SK-N-SH (cell line): ENCODE measurements around the gene CCDC50. TPM values are rescaled to one million over a fixed set of nuclear protein-coding genes. Genes with fewer than 3 reads are reported as not detected.

Experiments used
- CTCF ChIA-PET: fragments of 300-600, 350-600 bp; formaldehyde crosslinking; extraction: SDS; loops from one replicate; lab custom pipeline; 2021; lab: Yijun Ruan, JAX
- POLR2A ChIA-PET: fragments of 350-600 bp; sonication (Branson Sonifier 250); formaldehyde crosslinking; extraction: SDS; loops from one replicate; lab custom pipeline; 2020; ENCODE audit warnings: antibody characterized with exemption, inconsistent platforms; lab: Yijun Ruan, JAX
- DNase-seq: peaks from one replicate; pipeline ENCODE4 v3.0.0; 2012
- H2AFZ ChIP-seq: fragments of 200-600 bp; sonication (generic); 2 replicates; pipeline ENCODE4 v1.8.1; 2016; ENCODE audit warnings: antibody characterized with exemption, mild to moderate bottlenecking, low read depth
- H3F3A ChIP-seq: fragments of 200-600 bp; sonication (generic); replicated peaks from 2 replicates; pipeline ENCODE3; 2016; ENCODE audit warnings: antibody characterized with exemption, mild to moderate bottlenecking; ENCODE audit not compliant: insufficient read depth
- H3K27ac ChIP-seq, 2 experiments: fragments of 200-500 bp in 1 of 2; fragments of 200-600 bp in 1 of 2; sonication (Bioruptor generic) in 1 of 2; sonication (generic), shearing (Covaris generic) in 1 of 2; 2 replicates each; pipeline versions ENCODE4 v1.5.1 to v1.6.1; 2014 to 2016; ENCODE audit warnings: low read depth in 2 of 2, inconsistent platforms in 1 of 2, low read length in 1 of 2, mild to moderate bottlenecking in 1 of 2, mixed read lengths in 1 of 2
- H3K27me3 ChIP-seq: fragments of 200-600 bp; sonication (generic), shearing (Covaris generic); 2 replicates; pipeline ENCODE4 v1.6.1; 2016; ENCODE audit warnings: mixed run types; ENCODE audit not compliant: insufficient read depth
- H3K36me3 ChIP-seq, 2 experiments: fragments of 200-500 bp in 1 of 2; fragments of 200-600 bp in 1 of 2; sonication (Bioruptor generic) in 1 of 2; sonication (generic) in 1 of 2; replicated peaks in 1 of 2; 2 replicates each; pipeline versions ENCODE3 to v1.5.1; 2014 to 2016; ENCODE audit warnings: low read length in 1 of 2, mild to moderate bottlenecking in 1 of 2; ENCODE audit not compliant: insufficient read depth in 2 of 2, control insufficient read depth in 1 of 2
- H3K4me1 ChIP-seq, 2 experiments: fragments of 200-500 bp in 1 of 2; fragments of 200-600 bp in 1 of 2; sonication (Bioruptor generic) in 1 of 2; sonication (generic), shearing (Covaris generic) in 1 of 2; 2 replicates each; pipeline versions ENCODE4 v1.5.1 to v1.6.1; 2014 to 2016; ENCODE audit warnings: low read depth in 1 of 2, low read length in 1 of 2, mixed run types in 1 of 2; ENCODE audit not compliant: insufficient read depth in 2 of 2, control insufficient read depth in 1 of 2
- H3K4me2 ChIP-seq: fragments of 200-600 bp; sonication (generic), shearing (Covaris generic); 2 replicates; pipeline ENCODE4 v1.6.1; 2017; ENCODE audit warnings: mixed run types
- H3K4me3 ChIP-seq, 2 experiments: fragments of 200-500 bp in 1 of 2; fragments of 200-600 bp in 1 of 2; sonication (Bioruptor generic) in 1 of 2; sonication (generic), shearing (Covaris generic) in 1 of 2; 2 replicates each; pipeline versions ENCODE4 v1.5.1 to v1.8.1; 2014 to 2016; ENCODE audit warnings: low read depth in 2 of 2, inconsistent platforms in 1 of 2, low read length in 1 of 2, mild to moderate bottlenecking in 1 of 2, mixed read lengths in 1 of 2, moderate library complexity in 1 of 2
- H3K79me2 ChIP-seq: fragments of 200-600 bp; sonication (generic); 2 replicates; pipeline ENCODE4 v1.8.1; 2017; ENCODE audit warnings: mild to moderate bottlenecking; ENCODE audit not compliant: insufficient read depth
- H3K9ac ChIP-seq: fragments of 200-600 bp; sonication (generic); 2 replicates; pipeline ENCODE4 v1.6.1; 2017; ENCODE audit warnings: mixed run types
- H3K9me2 ChIP-seq: fragments of 200-600 bp; sonication (generic); 2 replicates; pipeline ENCODE4 v1.6.1; 2017; ENCODE audit warnings: mixed run types
- H3K9me3 ChIP-seq: fragments of 200-600 bp; sonication (generic); 2 replicates; pipeline ENCODE4 v1.6.1; 2017; ENCODE audit warnings: mixed run types, mild to moderate bottlenecking, moderate library complexity
- H4K20me1 ChIP-seq: fragments of 200-600 bp; sonication (generic); 2 replicates; pipeline ENCODE4 v1.6.1; 2017; ENCODE audit warnings: mild to moderate bottlenecking, mixed run types; ENCODE audit not compliant: insufficient read depth
- CHD2 ChIP-seq: fragments of 150-350 bp; IDR thresholded peaks from 2 replicates; pipeline ENCODE4 v1.6.1; 2018; ENCODE audit warnings: low read length; ENCODE audit not compliant: partially characterized antibody
- ELF1 ChIP-seq: IDR thresholded peaks from 2 replicates; pipeline ENCODE4 v1.4.0; 2012
- FOXJ3 ChIP-seq: sonication (generic); formaldehyde crosslinking; IDR thresholded peaks from 2 replicates; pipeline ENCODE4 v1.5.1; 2020; ENCODE audit warnings: mild to moderate bottlenecking, missing genetic modification reagents
- GABPA ChIP-seq: IDR thresholded peaks from 2 replicates; pipeline ENCODE4 v1.4.0; 2012; ENCODE audit warnings: low read depth, mild to moderate bottlenecking
- MEF2A ChIP-seq: IDR thresholded peaks from 2 replicates; pipeline ENCODE4 v1.4.0; 2012; ENCODE audit warnings: low read depth, borderline replicate concordance
- RCOR1 ChIP-seq: fragments of 150-350 bp; IDR thresholded peaks from 2 replicates; pipeline ENCODE4 v1.6.1; 2017; ENCODE audit warnings: antibody characterized with exemption, low read length
- SIN3A ChIP-seq: IDR thresholded peaks from 2 replicates; pipeline ENCODE4 v1.6.1; 2012; ENCODE audit warnings: low read depth, mild to moderate bottlenecking, low read length, moderate library complexity, borderline replicate concordance
- TAF1 ChIP-seq: IDR thresholded peaks from 2 replicates; pipeline ENCODE4 v1.6.1; 2012; ENCODE audit warnings: low read depth, mild to moderate bottlenecking, low read length, moderate library complexity, borderline replicate concordance
- USF1 ChIP-seq: IDR thresholded peaks from 2 replicates; pipeline ENCODE4 v1.4.0; 2012; ENCODE audit warnings: low read depth, borderline replicate concordance
- ZBTB33 ChIP-seq: IDR thresholded peaks from 2 replicates; pipeline ENCODE4 v1.4.0; 2012; ENCODE audit warnings: low read depth, borderline replicate concordance
- WGBS: methylation state at CpG from one replicate; pipeline ENCODE4 v1.1.6; 2017; ENCODE audit warnings: low lambda C conversion rate; 5-methylcytosine and 5-hydroxymethylcytosine counted together
- polyA plus RNA-seq, 3 experiments: library from polyadenylated mRNA; depleted of rRNA; stranded (reverse); fragments of >200 nt; gene quantifications; 2 replicates each; pipeline ENCODE4 v1.2.3, GENCODE V29; 2012
- TF ChIP-seq, protein P1 (sequence below): fragments of 150-350 bp; IDR thresholded peaks from 2 replicates; pipeline ENCODE4 v1.6.1; 2016; ENCODE audit warnings: mild to moderate bottlenecking, low read depth, low read length
- TF ChIP-seq, protein P2 (sequence below): fragments of 200-600 bp; sonication (generic); IDR thresholded peaks from 2 replicates; pipeline ENCODE4 v1.6.1; 2017; ENCODE audit warnings: antibody characterized with exemption, mild to moderate bottlenecking, moderate library complexity

CCDC50 gene
- polyA plus RNA-seq, 1 of the 3 experiments (the other 2 are of a cell fraction): 21.9 TPM

GRCh38 chr3:191352014-191352413 lies 22.8 kb downstream of the CCDC50 start:
- 88% methylated on average over 1 of the region's 1 CpG for WGBS
- CTCF ChIA-PET: no interaction called here

More at GRCh38 chr3:191352014-191352413, 22.8 kb downstream of the CCDC50 start:
- Histone ChIP-seq H4K20me1 (peaks cover 28% of the 10 kb centered on the region), H3K4me1 (peaks cover 0 to 31% of the 10 kb centered on the region in 2 experiments; a peak in 3 of 4 replicates), H3F3A (peaks cover 8% of the 10 kb centered on the region), H3K9ac (no peak overlapping the region), H3K36me3 (peaks cover 0 to under 1% of the 10 kb centered on the region in 2 experiments), H3K9me3 (no peaks in the 10 kb centered on the region), H3K9me2 (no peaks in the 10 kb centered on the region), H2AFZ (no peak overlapping the region), H3K27me3 (no peaks in the 10 kb centered on the region), H3K4me2 (no peak overlapping the region), H3K4me3 (no peak overlapping the region), H3K27ac (no peak overlapping the region), H3K79me2 (peaks cover 94% of the 10 kb centered on the region)
- TF ChIP-seq ZBTB33: no peak
- TF ChIP-seq FOXJ3 (CRISPR knock-in tag): no peak
- no peak for TF ChIP-seq TAF1
- TF ChIP-seq, protein P1, sequence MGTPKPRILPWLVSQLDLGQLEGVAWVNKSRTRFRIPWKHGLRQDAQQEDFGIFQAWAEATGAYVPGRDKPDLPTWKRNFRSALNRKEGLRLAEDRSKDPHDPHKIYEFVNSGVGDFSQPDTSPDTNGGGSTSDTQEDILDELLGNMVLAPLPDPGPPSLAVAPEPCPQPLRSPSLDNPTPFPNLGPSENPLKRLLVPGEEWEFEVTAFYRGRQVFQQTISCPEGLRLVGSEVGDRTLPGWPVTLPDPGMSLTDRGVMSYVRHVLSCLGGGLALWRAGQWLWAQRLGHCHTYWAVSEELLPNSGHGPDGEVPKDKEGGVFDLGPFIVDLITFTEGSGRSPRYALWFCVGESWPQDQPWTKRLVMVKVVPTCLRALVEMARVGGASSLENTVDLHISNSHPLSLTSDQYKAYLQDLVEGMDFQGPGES: no peak
- no peak for TF ChIP-seq MEF2A
- TF ChIP-seq GABPA: no peak
- no peak for TF ChIP-seq SIN3A
- TF ChIP-seq USF1: no peak
- TF ChIP-seq CHD2: no peak
- no peak for TF ChIP-seq RCOR1
- TF ChIP-seq ELF1: no peak
- TF ChIP-seq, protein P2, sequence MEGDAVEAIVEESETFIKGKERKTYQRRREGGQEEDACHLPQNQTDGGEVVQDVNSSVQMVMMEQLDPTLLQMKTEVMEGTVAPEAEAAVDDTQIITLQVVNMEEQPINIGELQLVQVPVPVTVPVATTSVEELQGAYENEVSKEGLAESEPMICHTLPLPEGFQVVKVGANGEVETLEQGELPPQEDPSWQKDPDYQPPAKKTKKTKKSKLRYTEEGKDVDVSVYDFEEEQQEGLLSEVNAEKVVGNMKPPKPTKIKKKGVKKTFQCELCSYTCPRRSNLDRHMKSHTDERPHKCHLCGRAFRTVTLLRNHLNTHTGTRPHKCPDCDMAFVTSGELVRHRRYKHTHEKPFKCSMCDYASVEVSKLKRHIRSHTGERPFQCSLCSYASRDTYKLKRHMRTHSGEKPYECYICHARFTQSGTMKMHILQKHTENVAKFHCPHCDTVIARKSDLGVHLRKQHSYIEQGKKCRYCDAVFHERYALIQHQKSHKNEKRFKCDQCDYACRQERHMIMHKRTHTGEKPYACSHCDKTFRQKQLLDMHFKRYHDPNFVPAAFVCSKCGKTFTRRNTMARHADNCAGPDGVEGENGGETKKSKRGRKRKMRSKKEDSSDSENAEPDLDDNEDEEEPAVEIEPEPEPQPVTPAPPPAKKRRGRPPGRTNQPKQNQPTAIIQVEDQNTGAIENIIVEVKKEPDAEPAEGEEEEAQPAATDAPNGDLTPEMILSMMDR: no peak
- POLR2A ChIA-PET: no interaction called here
- no peak for DNase-seq
